T-helper 9 cell (primary cell): ENCODE measurements around the gene CNOT3.
"Not testable (repeated sequence)": the region's sequence is repeated elsewhere in the genome, so short reads cannot be mapped to it uniquely, and the experiment has no call there.

ENCODE experiments used
- DNase-seq: peaks from one replicate; pipeline ENCODE4 v3.0.0-alpha.2; 2020

The CNOT3 gene

GRCh38 chr19:54172471-54173358 is 35.2 kb downstream of the CNOT3 start, which contains the start of gene TMC4:
TMC4 (minus strand) TSS chr19:54173160; CDS start chr19:54173117, 43 bp downstream.
- DNase-seq: no peak

- no peak for DNase-seq
Observed at GRCh38 chr19:54173359-54173699, 35.8 kb downstream of the CNOT3 start.

GRCh38 chr19:54173951-54174834 is 36.6 kb downstream of the CNOT3 start:
- DNase-seq: no peak

- DNase-seq: no peak
Observed at GRCh38 chr19:54178581-54179261, 41.2 kb downstream of the CNOT3 start.

- DNase-seq: no peak
Observed at GRCh38 chr19:54179262-54179852, 41.8 kb downstream of the CNOT3 start.

GRCh38 chr19:54179921-54180461 is 42.4 kb downstream of the CNOT3 start:
- DNase-seq: no peak

GRCh38 chr19:54180691-54181091 is 43.1 kb downstream of the CNOT3 start:
- DNase-seq: no peak

GRCh38 chr19:54181894-54182293 is 44.3 kb downstream of the CNOT3 start:
- DNase-seq: not testable (repeated sequence)

- DNase-seq: no peak
Observed at GRCh38 chr19:54183431-54183830, 45.9 kb downstream of the CNOT3 start.

GRCh38 chr19:54186351-54186750 is 48.8 kb downstream of the CNOT3 start:
- no peak for DNase-seq

- DNase-seq: no peak
Observed at GRCh38 chr19:54186934-54187381, 49.4 kb downstream of the CNOT3 start.

- DNase-seq: peak; percentile 50
Observed at GRCh38 chr19:54188215-54188871, 50.8 kb downstream of the CNOT3 start.

GRCh38 chr19:54189145-54189734 is 51.7 kb downstream of the CNOT3 start, which contains the start of gene MBOAT7:
MBOAT7 (minus strand) TSS chr19:54189580; CDS start chr19:54188508, 1,072 bp downstream.
- peak; percentile 52 for DNase-seq

- peak; percentile 99 for DNase-seq
Observed at GRCh38 chr19:54189735-54190502, 52.4 kb downstream of the CNOT3 start.

GRCh38 chr19:54190503-54191010 is 53.0 kb downstream of the CNOT3 start:
- DNase-seq: peak; percentile 100

GRCh38 chr19:54191011-54191810 is 53.6 kb downstream of the CNOT3 start, which contains the start of gene TSEN34:
TSEN34 (plus strand) TSS chr19:54191308; CDS start chr19:54191365, 57 bp downstream.
- DNase-seq: peak; percentile 82

GRCh38 chr19:54191811-54192453 is 54.4 kb downstream of the CNOT3 start:
- no peak for DNase-seq

- DNase-seq: no peak
Observed at GRCh38 chr19:54193011-54193410, 55.4 kb downstream of the CNOT3 start.
